Activated naive CD8-positive, alpha-beta T cell treated with anti-CD3 and anti-CD28 coated beads for 36 hours (primary cell): Measurements from ENCODE around the gene NRCAM. TPM values are rescaled to one million over a fixed set of nuclear protein-coding genes. Genes with fewer than 3 reads are reported as not detected.
"Not testable (repeated sequence)": the region's sequence is repeated elsewhere in the genome, so short reads cannot be mapped to it uniquely, and the experiment has no call there.

Experiments used
- DNase-seq: peaks from one replicate; pipeline ENCODE4 v3.0.0; 2021
- H3K27ac Mint-ChIP-seq: one replicate; pipeline ENCODE4 v1.8.0; 2022; ENCODE audit warnings: mild to moderate bottlenecking, moderate library complexity, mixed read lengths
- H3K27me3 Mint-ChIP-seq: one replicate; pipeline ENCODE4 v1.8.0; 2022; ENCODE audit warnings: mild to moderate bottlenecking, mixed read lengths
- H3K36me3 Mint-ChIP-seq: one replicate; pipeline ENCODE4 v1.8.0; 2021; ENCODE audit warnings: mild to moderate bottlenecking, mixed read lengths
- H3K4me1 Mint-ChIP-seq: one replicate; pipeline ENCODE4 v1.8.0; 2021; ENCODE audit warnings: mixed read lengths
- H3K4me3 Mint-ChIP-seq: one replicate; pipeline ENCODE4 v1.8.0; 2022; ENCODE audit warnings: mild to moderate bottlenecking, moderate library complexity, mixed read lengths
- H3K9me3 Mint-ChIP-seq: one replicate; pipeline ENCODE4 v1.8.0; 2022; ENCODE audit warnings: mixed read lengths
- total RNA-seq, 2 experiments: library from RNA; stranded (reverse); gene quantifications; one replicate each; pipeline ENCODE4 v1.2.3, GENCODE V29; 2021

NRCAM gene
- total RNA-seq, 2 experiments from 2014 or later = 3.9 to 4.6 TPM

GRCh38 chr7:108374899-108375298 lies 81.3 kb downstream of the NRCAM start:
- peaks cover 22% of the 10 kb centered on the region for H3K4me1 Mint-ChIP-seq
- H3K9me3 Mint-ChIP-seq = peaks cover 6% of the 10 kb centered on the region
- H3K27ac Mint-ChIP-seq = no peak overlapping the region
- no peak for DNase-seq
- H3K36me3 Mint-ChIP-seq = peaks cover 14% of the 10 kb centered on the region
- no peak overlapping the region for H3K4me3 Mint-ChIP-seq
- no peaks in the 10 kb centered on the region for H3K27me3 Mint-ChIP-seq

GRCh38 chr7:108372618-108373017 lies 83.6 kb downstream of the NRCAM start:
- peaks cover 24% of the 10 kb centered on the region for H3K4me1 Mint-ChIP-seq
- H3K27ac Mint-ChIP-seq = no peak overlapping the region
- H3K4me3 Mint-ChIP-seq = no peak overlapping the region
- no peak for DNase-seq
- H3K27me3 Mint-ChIP-seq = no peaks in the 10 kb centered on the region
- H3K36me3 Mint-ChIP-seq = peaks cover 13% of the 10 kb centered on the region
- H3K9me3 Mint-ChIP-seq = peaks cover 6% of the 10 kb centered on the region

- Mint-ChIP-seq H3K4me3 (no peak overlapping the region), H3K4me1 (peaks cover 30% of the 10 kb centered on the region), H3K27ac (no peak overlapping the region), H3K9me3 (peaks cover 6% of the 10 kb centered on the region), H3K27me3 (no peaks in the 10 kb centered on the region), H3K36me3 (peaks cover 13% of the 10 kb centered on the region)
- no peak for DNase-seq
Observed at GRCh38 chr7:108370616-108371015, 85.6 kb downstream of the NRCAM start.

GRCh38 chr7:108368466-108368865 lies 87.8 kb downstream of the NRCAM start:
- peaks cover 27% of the 10 kb centered on the region for H3K4me1 Mint-ChIP-seq

GRCh38 chr7:108367946-108368345 lies 88.3 kb downstream of the NRCAM start:
- peaks cover 8% of the 10 kb centered on the region for H3K9me3 Mint-ChIP-seq
- peaks cover 18% of the 10 kb centered on the region for H3K36me3 Mint-ChIP-seq
- H3K27me3 Mint-ChIP-seq = no peaks in the 10 kb centered on the region
- H3K27ac Mint-ChIP-seq = no peak overlapping the region
- DNase-seq = no peak
- no peak overlapping the region for H3K4me3 Mint-ChIP-seq
- peaks cover 22% of the 10 kb centered on the region for H3K4me1 Mint-ChIP-seq

More at GRCh38 chr7:108368466-108368865, 87.8 kb downstream of the NRCAM start:
- DNase-seq = no peak
- Mint-ChIP-seq H3K9me3 (peaks cover 6% of the 10 kb centered on the region), H3K27me3 (no peaks in the 10 kb centered on the region), H3K36me3 (peaks cover 15% of the 10 kb centered on the region), H3K4me3 (no peak overlapping the region), H3K27ac (no peak overlapping the region)

GRCh38 chr7:108367314-108367713 lies 88.9 kb downstream of the NRCAM start:
- H3K27me3 Mint-ChIP-seq = no peaks in the 10 kb centered on the region
- H3K27ac Mint-ChIP-seq = no peak overlapping the region
- H3K4me1 Mint-ChIP-seq = peaks cover 26% of the 10 kb centered on the region
- no peak for DNase-seq
- H3K9me3 Mint-ChIP-seq = peaks cover 10% of the 10 kb centered on the region
- peaks cover 17% of the 10 kb centered on the region for H3K36me3 Mint-ChIP-seq
- H3K4me3 Mint-ChIP-seq = no peak overlapping the region

- Mint-ChIP-seq H3K9me3 (peaks cover 4% of the 10 kb centered on the region), H3K27ac (no peak overlapping the region), H3K27me3 (no peaks in the 10 kb centered on the region), H3K4me3 (no peak overlapping the region), H3K36me3 (peaks cover 17% of the 10 kb centered on the region), H3K4me1 (peaks cover 20% of the 10 kb centered on the region)
- DNase-seq = no peak
Observed at GRCh38 chr7:108363659-108364058, 92.6 kb downstream of the NRCAM start.

GRCh38 chr7:108360058-108360800 lies 96.0 kb downstream of the NRCAM start:
- Mint-ChIP-seq H3K4me1 (peaks cover 9% of the 10 kb centered on the region), H3K27ac (no peak overlapping the region), H3K4me3 (no peak overlapping the region), H3K9me3 (peaks cover 6% of the 10 kb centered on the region), H3K27me3 (no peaks in the 10 kb centered on the region), H3K36me3 (peaks cover 20% of the 10 kb centered on the region)
- no peak for DNase-seq

GRCh38 chr7:108358553-108358952 lies 97.7 kb downstream of the NRCAM start:
- Mint-ChIP-seq H3K9me3 (peaks cover 6% of the 10 kb centered on the region), H3K4me1 (peaks cover 9% of the 10 kb centered on the region)

GRCh38 chr7:108351729-108352131 lies 104.5 kb downstream of the NRCAM start:
- no peak overlapping the region for H3K27ac Mint-ChIP-seq
- H3K4me1 Mint-ChIP-seq = no peaks in the 10 kb centered on the region
- H3K4me3 Mint-ChIP-seq = no peak overlapping the region
- no peaks in the 10 kb centered on the region for H3K27me3 Mint-ChIP-seq
- no peak for DNase-seq
- no peaks in the 10 kb centered on the region for H3K9me3 Mint-ChIP-seq
- H3K36me3 Mint-ChIP-seq = no peaks in the 10 kb centered on the region

More at GRCh38 chr7:108358553-108358952, 97.7 kb downstream of the NRCAM start:
- H3K36me3 Mint-ChIP-seq = peaks cover 18% of the 10 kb centered on the region
- no peak overlapping the region for H3K4me3 Mint-ChIP-seq
- DNase-seq = no peak
- no peaks in the 10 kb centered on the region for H3K27me3 Mint-ChIP-seq
- no peak overlapping the region for H3K27ac Mint-ChIP-seq

- no peaks in the 10 kb centered on the region for H3K4me1 Mint-ChIP-seq
- H3K27ac Mint-ChIP-seq = no peak overlapping the region
- H3K9me3 Mint-ChIP-seq = no peaks in the 10 kb centered on the region
- H3K36me3 Mint-ChIP-seq = no peaks in the 10 kb centered on the region
- no peak for DNase-seq
- H3K27me3 Mint-ChIP-seq = no peaks in the 10 kb centered on the region
- no peak overlapping the region for H3K4me3 Mint-ChIP-seq
Observed at GRCh38 chr7:108348913-108349312, 107.3 kb downstream of the NRCAM start.

GRCh38 chr7:108347616-108348015 lies 108.6 kb downstream of the NRCAM start:
- Mint-ChIP-seq H3K36me3 (no peaks in the 10 kb centered on the region), H3K27me3 (no peaks in the 10 kb centered on the region), H3K4me1 (no peaks in the 10 kb centered on the region), H3K4me3 (no peak overlapping the region), H3K9me3 (no peaks in the 10 kb centered on the region), H3K27ac (no peak overlapping the region)
- no peak for DNase-seq

GRCh38 chr7:108345710-108346336 lies 110.4 kb downstream of the NRCAM start:
- Mint-ChIP-seq H3K4me3 (no peak overlapping the region), H3K27ac (no peak overlapping the region), H3K9me3 (no peaks in the 10 kb centered on the region), H3K4me1 (no peaks in the 10 kb centered on the region), H3K36me3 (no peaks in the 10 kb centered on the region), H3K27me3 (no peaks in the 10 kb centered on the region)
- DNase-seq = no peak

GRCh38 chr7:108340856-108341411 lies 115.3 kb downstream of the NRCAM start:
- H3K27ac Mint-ChIP-seq = no peak overlapping the region
- H3K4me1 Mint-ChIP-seq = peaks cover under 1% of the 10 kb centered on the region
- H3K36me3 Mint-ChIP-seq = peaks cover 2% of the 10 kb centered on the region
- DNase-seq = no peak
- no peaks in the 10 kb centered on the region for H3K27me3 Mint-ChIP-seq
- no peak overlapping the region for H3K4me3 Mint-ChIP-seq
- H3K9me3 Mint-ChIP-seq = no peaks in the 10 kb centered on the region

- H3K27ac Mint-ChIP-seq, H3K27me3 Mint-ChIP-seq, DNase-seq, H3K9me3 Mint-ChIP-seq, H3K36me3 Mint-ChIP-seq, H3K4me1 Mint-ChIP-seq, H3K4me3 Mint-ChIP-seq: not testable (repeated sequence)
Observed at GRCh38 chr7:108340406-108340805, 115.8 kb downstream of the NRCAM start.
